HG03060 (cell line): ENCODE results near the gene TIMP2.
"Not testable (repeated sequence)": the region's sequence is repeated elsewhere in the genome, so short reads cannot be mapped to it uniquely, and the experiment has no call there.

Experiments
- ATAC-seq: cut with Tn5 transposase; IDR thresholded peaks from one replicate; pipeline ENCODE4 v1.9.1; 2021; ENCODE audit warnings: low read depth, moderate number of reproducible peaks; ENCODE audit not compliant: unreplicated experiment

Gene TIMP2, protein sequence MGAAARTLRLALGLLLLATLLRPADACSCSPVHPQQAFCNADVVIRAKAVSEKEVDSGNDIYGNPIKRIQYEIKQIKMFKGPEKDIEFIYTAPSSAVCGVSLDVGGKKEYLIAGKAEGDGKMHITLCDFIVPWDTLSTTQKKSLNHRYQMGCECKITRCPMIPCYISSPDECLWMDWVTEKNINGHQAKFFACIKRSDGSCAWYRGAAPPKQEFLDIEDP

DNA sequence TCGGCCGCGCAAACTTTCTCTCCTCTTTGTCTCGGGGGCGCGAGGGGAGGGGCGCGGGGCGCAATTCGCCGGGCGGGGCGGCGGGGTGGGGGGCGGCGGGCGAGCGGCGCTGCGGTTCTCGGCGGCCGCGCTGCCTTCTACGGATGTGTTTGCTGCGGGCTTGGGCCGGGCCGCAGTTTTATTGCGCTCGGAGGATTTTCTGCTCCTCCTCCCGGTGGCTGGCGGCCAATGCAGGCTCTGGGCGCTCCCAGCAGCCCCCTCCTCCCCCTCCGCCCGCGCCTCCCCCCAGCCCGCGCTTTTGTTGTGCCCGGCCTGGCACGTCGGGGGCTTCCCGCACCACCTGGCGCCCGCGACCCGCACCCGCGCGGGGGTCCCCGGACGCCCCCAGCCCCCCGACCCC is at the start of gene TIMP2:
TIMP2 (minus strand) TSS at position 154 of the 400 bp plus-strand sequence. CDS start 299 bp downstream, outside the sequence.
- no peak for ATAC-seq

DNA sequence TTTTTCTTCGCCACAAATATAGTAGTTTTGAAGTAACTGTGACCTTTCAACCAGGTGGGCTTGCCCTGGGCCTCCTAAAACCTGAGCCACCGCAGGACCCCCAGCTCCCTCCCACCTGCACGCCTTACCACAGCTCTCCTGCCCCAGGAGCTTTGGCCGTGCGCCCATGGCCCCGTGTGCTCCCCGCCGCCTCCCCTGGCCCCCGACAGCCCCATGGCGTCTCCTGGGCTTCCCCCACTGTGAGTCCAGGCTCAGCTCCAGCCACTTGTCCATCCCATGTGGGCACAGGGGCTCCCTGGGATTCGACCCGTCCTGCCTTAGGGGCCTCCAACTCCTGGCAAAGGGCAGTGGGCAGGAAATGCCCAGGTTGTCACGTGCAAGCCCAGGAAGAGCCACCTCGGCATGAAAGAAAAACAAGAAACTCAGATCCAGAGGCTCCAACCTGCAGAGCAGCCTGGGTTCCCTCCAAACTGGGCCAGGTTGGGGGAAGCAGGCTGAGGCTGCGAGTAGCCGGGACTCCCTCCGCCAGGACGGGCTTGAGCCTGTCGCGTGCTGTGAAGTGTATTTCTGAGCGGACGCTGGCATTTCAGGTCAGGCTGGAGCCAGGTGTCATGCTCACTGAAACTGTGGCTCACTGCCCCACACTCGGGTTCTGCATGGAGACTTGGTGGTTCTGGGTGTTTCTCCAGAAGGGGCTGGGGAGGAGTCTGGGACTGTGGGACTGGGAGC is 48.8 kb upstream of the TIMP2 start:
- no peak for ATAC-seq

DNA sequence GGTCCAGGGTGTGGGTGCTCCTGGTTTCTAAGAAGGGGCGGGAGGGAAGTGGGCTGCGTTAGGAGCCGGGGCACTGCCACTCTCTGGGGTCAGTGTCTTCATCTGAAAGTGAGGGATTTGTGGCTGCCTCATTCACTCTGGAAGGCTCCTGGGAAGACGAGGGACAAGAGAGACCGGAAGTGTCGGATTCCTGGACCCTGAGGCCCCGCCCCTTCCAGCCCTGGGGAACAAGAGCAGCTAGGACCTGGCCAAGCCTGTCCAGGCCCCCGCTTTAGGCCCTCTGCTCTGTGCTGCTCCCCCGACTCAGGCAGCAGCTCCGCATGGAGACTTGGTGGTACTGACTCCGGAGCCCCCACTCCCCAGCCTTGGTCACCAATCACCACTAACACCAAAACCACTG is 48.0 kb upstream of the TIMP2 start:
- ATAC-seq, result no peak

DNA sequence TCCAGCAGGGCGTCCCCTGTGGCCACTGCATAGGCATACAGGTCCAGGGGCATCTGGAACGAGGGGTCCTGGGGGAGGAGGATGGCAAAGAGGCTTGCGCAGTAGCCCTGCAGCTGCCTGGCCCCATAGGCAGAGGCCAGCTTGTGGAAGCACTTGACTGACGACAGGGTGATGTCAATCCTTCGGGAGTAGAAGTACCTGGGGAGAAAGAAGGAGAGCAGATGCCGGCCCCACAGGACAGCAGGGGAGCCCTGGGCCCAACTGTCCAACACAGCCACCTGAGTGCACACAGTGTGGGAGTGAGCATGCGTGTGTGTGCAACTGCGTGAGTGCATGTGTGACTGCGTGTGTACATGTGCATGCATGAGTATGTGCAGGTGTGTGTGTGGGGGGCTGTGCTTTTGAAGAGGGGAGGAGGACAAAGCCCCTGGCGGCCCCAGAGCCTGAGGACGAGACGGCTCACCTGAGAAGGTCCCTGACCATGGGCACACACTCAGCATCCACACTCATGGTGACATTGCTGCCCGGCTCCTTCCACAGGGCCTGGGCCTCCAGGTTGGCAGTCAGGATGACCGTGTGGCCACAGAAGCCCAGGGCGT is 47.4 kb upstream of the TIMP2 start:
- no peak for ATAC-seq

DNA sequence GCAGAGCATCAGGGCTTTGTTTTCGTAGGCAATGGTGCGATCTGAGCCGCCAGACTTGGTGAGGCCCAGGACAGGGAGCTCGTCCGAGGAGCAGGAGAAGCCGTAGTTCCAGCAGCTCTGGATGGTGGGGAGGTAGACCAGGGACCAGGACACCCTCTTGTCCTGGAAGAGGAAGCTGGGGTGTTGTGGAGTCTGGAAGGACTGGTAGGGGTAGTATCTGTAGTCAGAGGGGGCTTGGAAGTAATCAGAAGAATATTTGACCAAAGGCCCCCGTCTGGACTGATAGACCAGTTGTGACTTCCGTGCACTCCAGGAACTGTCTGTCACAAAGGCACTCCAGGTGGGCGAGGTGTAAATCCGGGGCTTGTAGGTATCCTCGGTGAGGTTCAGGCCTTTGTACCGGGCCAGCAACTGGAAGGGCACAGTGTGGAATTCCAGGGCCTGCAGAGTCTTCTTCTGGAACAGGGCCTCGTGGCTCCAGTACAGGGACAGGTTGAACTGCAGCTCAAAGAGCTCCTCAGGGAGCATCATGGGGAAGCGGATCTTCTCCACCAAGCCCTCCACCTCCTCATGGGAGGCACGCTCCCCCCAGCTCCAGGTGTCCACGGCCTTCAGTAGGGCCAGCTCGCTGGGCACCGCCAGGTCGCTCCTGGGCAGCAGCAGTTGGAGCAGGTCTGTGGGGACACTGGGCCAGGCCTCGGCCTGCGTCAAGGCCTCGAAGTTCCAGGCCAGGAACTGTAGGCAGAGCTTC is 46.7 kb upstream of the TIMP2 start:
- ATAC-seq, result no peak

DNA sequence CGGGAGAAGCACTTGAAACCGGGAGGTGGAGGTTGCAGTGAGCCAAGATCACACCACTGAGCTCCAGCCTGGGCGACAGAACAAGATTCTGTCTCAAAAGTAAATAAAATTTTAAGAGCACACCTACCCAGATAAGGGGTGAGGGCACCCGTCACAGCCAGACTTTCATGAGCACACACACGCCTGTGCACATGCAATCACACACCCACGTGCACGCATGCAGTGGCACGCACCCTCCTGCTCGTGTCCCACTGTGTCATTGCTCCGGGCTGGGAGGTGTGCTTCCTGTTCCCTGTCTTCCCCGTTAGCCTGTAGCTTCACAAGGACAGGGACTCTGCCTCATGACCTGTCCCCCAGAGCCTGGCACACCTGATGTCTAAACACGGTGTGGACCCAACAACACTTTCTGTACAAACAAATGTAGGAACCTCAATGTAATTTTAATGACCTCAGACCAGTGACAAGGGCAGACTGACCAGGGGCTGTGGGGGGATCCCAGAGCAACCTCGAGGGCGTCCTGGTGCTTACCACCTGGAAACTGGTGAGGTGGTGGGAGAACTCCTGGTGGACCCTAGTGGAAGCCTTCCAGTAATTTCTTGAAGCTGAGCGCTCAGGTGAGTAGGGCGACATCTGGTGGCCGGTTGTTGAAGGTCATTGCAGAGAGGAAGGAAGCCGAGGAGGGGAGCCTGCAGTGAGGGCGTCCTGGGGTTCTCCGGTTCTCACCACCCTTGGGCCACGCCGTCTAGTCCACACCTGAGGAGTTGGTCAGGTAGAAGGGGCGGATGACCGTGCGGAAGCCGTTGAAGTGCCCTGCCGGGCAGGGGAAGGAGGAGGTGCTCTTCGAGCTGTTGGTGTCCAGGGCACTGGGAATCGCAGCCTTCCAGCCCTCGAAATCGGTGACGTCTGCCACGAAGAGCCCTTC is 45.9 kb upstream of the TIMP2 start:
- ATAC-seq, result no peak

DNA sequence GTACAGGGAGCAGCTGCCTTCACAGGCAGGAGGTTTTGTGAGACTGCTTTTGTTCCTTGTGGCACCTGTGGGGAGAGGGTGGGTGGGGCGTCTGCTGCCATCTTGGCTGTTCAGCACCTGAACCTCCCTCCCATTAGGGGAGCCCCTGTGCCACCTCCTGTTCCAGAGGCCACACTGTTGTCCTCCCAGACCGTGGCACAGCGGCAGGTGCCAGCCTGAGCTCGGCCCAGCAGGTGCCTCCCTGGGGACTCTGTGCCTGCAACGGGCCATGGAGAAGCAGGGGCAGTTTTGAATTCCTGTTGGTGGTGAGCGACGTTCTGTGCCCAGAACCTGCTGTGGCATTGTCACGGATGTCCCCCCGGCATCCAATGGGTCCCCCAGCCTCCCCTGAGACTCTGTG is 44.7 kb upstream of the TIMP2 start:
- ATAC-seq, result no peak

DNA sequence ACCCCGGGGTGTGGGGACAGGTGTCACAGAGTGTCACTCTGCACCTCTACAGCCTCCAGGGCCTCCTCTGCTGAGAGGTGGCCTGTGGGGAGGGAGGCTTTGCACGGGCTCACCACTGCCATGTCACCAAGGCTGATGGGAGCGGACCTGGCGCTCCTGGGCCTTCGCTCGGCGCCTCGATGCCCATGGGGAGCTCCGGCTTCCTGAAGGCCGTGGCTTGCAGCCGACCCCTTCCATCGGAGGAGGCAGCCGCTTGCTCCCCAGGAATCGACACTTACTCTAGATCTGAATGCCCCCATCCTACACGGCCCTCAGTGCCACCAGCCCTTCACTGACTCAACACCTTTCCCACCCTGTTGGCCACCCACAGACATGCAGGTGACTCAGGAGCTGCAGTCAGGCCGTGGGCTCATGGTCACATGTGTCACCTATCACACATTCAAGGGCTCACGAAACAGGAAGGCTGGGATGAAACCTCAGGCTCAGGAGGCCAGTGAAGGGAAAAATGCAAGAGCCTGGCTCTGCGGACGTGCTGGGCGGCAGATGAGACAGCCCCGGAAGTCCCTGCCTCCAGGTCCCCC is 42.7 kb upstream of the TIMP2 start:
- ATAC-seq, result no peak

DNA sequence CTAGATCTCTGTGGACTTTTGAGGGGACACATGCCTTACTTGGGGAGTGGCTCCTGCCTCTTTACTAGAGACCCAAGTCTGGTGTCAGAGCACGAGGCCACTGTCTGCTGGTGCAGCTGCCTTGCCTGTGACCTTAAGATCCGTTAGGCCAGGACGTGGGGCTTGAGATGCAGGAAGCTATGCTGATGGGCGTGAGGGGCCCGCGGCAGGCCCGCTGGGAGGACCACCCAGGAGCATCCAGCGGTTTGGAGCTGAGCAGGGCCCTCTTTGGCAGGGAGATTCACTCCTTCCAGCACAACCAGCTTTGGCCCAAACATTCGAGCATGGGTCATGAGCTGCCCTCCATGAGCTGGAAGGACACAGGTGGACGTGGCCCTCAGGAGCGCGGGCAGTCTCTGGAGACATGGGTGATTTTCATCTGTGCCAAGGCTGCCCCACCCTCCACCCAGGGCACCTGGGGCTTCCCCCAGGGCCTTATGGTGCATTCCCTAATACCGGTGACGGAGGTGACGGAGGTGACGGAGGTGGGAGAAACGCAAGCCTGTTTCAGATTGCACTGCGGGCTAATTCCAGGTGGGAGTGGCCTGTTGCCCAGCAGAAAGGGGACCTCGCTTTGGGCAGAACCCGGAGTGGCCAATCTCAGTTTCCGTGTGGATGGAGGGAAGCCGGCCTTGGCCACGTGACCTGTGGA is 41.9 kb upstream of the TIMP2 start:
- no peak for ATAC-seq

DNA sequence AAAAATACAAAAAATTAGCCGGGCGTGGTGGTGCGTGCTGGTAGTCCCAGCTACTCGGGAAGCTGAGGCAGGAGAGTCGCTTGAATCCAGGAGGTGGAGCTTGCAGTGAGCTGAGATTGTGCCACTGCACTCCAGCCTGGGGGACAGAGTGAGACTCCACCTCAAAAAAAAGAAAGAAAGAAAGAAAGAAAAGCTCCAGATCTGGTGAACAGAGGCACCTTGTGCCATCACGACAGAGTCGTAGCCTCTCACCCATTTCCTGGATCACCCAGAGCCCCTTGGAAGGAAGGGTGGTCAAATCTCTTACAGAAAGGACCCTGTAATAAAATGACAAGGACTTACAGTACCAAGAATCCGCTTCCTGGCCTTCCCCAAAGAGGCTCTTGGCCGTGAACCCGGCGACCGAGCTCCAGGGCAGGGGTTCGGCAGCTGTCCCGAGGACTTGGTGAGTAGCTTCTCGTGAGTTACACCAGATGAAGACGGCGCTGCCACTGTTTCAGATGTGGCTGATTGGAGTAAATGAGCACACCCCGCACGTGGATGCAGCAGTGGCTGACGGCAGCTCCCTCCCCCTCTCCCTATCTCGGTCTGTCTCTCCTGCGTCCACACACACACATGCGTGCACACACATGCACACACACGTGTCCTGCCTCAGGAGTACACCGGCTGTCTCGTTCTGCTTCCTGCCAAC is 41.1 kb upstream of the TIMP2 start:
- ATAC-seq, result no peak

DNA sequence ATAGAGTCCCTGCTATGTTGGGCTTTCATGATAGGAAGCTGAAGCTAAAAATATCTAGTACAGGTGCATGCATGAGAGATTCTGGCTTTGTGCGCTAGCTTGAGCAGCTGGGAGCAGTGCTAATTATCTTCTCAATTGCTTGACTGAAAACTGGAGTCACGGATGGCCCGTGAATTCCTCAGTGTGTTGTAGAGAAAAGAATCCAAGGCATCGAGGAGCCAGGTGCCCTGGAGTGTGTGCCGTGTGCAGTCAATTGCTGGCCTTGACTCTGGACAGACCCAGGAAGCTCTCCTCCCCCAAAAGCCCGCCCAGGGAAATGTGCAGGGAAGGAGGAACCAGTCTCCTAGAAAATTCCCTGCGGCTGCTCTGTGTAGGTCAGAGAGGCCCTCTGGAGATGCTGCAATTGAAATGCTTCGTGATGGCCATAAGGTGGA is 40.3 kb upstream of the TIMP2 start:
- ATAC-seq, result no peak

DNA sequence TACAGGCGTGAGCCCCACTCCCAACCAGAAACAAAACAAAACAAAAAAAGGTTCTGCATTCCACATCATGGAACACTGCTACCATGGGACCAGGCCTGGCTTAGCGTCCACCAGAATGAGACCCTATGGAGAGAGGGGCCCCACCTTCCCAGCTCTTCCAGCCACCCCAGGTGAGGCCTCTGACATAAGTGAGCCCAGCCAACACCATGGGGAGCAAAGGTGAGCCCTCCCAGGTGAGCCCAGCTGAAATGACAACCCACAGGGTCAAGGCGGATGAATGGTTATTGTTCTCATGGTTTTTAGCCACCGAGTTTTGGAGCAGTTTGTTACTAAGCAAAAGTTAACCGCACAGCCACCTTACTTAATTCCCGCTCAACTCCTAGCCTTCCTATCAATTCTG is 38.2 kb upstream of the TIMP2 start:
- no peak for ATAC-seq

DNA sequence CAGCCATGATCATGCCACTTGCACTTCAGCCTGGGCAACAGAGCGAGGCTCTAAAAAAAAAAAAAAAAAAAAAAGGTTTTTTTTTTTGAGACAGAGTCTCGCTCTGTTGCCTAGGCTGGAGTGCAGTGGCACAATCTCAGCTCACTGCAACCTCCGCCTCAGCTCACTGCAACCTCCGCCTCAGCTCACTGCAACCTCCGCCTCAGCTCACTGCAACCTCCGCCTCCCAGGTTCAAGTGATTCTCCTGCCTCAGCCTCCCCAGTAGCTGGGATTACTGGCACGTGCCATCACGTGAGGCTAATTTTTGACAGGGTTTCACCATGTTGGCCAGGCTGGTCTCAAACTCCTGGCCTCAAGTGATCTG is 37.8 kb upstream of the TIMP2 start:
- ATAC-seq, result not testable (repeated sequence)

DNA sequence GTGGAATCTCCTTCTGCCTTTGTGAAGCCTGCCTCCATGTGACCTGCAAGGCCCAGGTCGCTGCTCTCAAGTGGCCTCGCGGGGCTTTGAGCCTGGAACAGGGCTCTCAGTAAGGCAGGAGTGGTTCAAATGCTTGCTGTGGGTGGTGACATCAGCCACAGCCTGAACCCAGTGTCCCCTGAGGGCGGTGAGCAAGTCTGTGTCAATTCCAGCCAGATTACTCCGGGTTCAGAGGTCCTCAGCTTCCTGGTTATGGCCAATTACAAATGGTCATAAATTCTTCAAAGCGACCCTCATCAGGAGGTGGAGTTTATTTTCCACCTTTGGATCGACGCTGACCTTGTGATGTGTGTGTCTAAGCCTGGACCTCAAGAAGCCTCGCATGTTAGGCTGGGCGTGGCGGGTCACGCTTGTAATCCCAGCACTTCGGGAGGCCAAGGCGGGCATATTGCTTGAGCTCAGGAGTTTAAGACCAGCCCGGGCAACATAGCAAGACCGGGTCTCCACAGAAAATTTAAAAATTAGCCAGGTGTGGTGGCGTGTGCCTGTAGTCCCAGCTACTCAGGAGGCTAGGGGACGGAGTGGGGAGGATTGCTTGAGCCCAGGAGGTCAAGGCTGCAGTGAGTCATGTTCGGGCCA is 37.3 kb upstream of the TIMP2 start:
- no peak for ATAC-seq

DNA sequence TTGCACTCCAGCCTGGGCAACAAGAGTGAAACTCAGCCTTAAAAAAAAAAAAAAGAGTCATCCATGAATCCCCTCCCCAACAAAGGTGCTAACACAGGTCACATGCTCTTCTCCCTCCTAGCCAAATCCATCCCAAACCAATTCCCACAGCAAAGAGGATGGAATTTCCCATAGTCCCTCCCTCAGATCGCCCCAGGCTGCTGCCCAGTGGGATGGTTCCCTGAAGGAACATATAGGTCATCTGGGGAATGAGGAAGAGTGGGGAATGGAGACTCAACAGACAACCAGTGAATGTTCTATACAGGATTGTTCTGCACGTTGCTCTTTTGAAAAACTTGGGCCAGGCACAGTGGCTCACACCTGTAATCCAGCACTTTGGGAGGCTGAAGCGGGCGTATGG is 36.4 kb upstream of the TIMP2 start:
- ATAC-seq, result no peak

DNA sequence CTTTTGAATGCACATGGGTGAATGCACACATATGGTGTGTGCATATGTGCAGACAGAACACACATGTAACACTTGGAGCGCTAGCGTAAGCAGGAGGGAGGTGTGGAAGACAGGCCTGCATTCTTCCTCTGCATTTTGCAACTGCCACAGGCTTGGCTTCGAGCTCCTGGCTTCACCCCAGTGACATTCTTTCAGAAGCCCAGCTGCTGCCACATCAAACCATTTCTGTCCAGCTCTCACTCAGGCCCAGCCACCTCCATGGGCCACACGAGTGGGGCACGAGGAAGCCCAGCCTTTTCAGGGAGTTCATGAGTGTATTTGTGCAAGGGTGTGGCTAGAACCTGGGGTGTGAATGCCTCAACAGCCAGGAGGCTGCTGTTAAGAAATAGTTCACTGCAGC is 35.7 kb upstream of the TIMP2 start:
- ATAC-seq, result no peak

DNA sequence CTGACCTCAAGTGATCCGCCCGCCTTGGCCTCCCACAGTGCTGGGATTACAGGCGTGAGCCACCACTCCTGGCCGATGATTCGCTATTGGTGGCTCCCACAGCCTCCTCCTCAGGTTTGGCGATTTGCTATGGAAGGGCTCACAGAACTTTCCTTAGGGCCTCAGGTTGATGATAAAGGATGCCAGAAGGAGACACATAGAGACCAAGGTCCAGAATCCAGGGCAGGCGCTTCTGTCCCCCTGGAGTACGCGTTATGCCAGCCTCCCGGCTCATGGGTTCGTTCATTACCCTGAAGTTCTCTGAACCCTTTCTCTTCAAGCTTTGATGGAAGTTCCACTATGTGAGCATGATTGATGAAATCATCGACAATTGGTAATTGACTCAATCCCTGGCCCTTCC is 34.6 kb upstream of the TIMP2 start:
- ATAC-seq, result no peak

DNA sequence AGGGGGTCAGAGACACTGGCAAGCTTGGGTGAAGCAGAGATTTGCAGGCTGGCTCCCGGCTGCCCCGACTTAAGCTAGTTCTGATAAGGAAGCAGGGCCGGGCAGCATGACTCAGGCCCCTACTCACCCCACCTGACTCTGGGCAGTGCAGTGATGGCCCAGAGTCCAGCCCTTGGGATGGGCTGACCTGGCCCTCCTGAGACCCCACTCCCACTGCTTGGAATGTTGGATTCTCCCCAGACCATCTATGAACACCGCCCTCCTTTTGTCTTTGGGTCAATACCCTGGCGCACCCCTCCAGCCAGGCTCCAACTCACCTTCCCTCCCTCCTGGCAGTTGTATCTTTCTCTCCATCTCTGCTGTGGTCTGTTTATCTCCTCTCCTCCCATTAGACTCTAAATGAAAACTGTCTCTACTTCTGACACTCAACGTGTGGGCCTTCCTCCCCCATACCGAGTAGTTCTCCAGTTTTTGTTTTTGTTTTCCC is 33.5 kb upstream of the TIMP2 start:
- ATAC-seq, result no peak
